ENCODE measurements around the gene TRIP6. TPM values are rescaled to one million over a fixed set of nuclear protein-coding genes. Genes with fewer than 3 reads are reported as not detected.

Gene TRIP6
- total RNA-seq, 1 experiment from 2014 or later, result 140 TPM

DNA sequence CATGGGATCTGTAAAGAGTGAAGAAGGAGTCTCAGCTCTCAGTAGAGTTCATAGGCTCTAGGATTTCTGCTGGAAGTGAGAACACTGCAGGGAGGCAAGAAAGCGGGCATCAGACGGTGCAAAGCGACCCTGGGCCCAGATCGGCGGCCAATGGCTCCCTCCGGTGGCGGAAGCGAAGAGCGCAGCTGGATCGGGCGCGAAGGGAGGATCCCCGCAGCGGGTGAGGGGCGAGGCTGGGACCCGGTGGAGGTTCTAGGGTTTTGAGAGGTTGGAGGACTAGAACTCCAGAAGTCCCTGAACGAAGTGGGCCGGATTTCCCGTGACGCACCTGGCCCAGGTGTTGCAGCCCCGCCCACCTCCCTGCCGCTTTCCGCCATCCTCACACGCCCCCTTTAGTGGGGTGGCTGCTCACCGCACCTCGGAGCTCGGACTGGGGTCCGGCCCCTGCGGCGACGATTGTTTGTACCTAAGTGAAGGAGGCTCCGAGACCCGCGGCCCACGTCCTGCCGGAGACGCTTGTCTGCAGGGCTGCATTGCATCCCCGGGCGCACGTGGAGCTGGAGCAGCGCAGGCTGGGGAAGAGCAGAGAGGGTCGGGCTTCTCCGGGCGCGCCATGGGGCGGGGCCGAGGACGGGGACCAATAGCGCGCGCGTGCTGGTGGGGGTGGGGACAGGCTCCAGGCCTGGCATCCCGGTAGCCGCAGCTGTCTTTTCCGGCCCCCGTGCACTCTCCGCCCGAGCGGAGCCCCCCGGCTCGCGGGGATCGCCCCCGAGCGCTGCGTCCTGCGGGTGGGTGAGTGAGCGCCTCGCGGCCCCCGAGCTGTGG lies 14.9 kb upstream of the TRIP6 start, which contains the start of gene SLC12A9 (continued):
- TF ChIP-seq, protein P1, sequence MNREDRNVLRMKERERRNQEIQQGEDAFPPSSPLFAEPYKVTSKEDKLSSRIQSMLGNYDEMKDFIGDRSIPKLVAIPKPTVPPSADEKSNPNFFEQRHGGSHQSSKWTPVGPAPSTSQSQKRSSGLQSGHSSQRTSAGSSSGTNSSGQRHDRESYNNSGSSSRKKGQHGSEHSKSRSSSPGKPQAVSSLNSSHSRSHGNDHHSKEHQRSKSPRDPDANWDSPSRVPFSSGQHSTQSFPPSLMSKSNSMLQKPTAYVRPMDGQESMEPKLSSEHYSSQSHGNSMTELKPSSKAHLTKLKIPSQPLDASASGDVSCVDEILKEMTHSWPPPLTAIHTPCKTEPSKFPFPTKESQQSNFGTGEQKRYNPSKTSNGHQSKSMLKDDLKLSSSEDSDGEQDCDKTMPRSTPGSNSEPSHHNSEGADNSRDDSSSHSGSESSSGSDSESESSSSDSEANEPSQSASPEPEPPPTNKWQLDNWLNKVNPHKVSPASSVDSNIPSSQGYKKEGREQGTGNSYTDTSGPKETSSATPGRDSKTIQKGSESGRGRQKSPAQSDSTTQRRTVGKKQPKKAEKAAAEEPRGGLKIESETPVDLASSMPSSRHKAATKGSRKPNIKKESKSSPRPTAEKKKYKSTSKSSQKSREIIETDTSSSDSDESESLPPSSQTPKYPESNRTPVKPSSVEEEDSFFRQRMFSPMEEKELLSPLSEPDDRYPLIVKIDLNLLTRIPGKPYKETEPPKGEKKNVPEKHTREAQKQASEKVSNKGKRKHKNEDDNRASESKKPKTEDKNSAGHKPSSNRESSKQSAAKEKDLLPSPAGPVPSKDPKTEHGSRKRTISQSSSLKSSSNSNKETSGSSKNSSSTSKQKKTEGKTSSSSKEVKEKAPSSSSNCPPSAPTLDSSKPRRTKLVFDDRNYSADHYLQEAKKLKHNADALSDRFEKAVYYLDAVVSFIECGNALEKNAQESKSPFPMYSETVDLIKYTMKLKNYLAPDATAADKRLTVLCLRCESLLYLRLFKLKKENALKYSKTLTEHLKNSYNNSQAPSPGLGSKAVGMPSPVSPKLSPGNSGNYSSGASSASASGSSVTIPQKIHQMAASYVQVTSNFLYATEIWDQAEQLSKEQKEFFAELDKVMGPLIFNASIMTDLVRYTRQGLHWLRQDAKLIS (CRISPR knock-in tag; IDR thresholded peaks at IDR 0.05; ENCODE audit: borderline replicate concordance), result no peak; the same call in 1 of the 2 replicates
- no peak for TF ChIP-seq OVOL2 (CRISPR knock-in tag; IDR thresholded peaks at IDR 0.05; ENCODE audit: borderline replicate concordance)
- TF ChIP-seq, protein P2, sequence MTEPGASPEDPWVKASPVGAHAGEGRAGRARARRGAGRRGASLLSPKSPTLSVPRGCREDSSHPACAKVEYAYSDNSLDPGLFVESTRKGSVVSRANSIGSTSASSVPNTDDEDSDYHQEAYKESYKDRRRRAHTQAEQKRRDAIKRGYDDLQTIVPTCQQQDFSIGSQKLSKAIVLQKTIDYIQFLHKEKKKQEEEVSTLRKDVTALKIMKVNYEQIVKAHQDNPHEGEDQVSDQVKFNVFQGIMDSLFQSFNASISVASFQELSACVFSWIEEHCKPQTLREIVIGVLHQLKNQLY (CRISPR knock-in tag; IDR thresholded peaks at IDR 0.05), result no peak
- TF ChIP-seq, protein P3, sequence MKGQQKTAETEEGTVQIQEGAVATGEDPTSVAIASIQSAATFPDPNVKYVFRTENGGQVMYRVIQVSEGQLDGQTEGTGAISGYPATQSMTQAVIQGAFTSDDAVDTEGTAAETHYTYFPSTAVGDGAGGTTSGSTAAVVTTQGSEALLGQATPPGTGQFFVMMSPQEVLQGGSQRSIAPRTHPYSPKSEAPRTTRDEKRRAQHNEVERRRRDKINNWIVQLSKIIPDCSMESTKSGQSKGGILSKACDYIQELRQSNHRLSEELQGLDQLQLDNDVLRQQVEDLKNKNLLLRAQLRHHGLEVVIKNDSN (CRISPR knock-in tag; IDR thresholded peaks at IDR 0.05), result 0 out of 2 replicates have a peak, but pooled peaks have one; percentile 42
- TF ChIP-seq, protein P4, sequence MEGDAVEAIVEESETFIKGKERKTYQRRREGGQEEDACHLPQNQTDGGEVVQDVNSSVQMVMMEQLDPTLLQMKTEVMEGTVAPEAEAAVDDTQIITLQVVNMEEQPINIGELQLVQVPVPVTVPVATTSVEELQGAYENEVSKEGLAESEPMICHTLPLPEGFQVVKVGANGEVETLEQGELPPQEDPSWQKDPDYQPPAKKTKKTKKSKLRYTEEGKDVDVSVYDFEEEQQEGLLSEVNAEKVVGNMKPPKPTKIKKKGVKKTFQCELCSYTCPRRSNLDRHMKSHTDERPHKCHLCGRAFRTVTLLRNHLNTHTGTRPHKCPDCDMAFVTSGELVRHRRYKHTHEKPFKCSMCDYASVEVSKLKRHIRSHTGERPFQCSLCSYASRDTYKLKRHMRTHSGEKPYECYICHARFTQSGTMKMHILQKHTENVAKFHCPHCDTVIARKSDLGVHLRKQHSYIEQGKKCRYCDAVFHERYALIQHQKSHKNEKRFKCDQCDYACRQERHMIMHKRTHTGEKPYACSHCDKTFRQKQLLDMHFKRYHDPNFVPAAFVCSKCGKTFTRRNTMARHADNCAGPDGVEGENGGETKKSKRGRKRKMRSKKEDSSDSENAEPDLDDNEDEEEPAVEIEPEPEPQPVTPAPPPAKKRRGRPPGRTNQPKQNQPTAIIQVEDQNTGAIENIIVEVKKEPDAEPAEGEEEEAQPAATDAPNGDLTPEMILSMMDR (IDR thresholded peaks at IDR 0.05), result peak; percentile 78
- TF ChIP-seq ATF1 (CRISPR knock-in tag; IDR thresholded peaks at IDR 0.05), result no peak
- no peak for TF ChIP-seq FOXJ3 (CRISPR knock-in tag; IDR thresholded peaks at IDR 0.05; ENCODE audit: borderline replicate concordance)
- TF ChIP-seq, protein P5, sequence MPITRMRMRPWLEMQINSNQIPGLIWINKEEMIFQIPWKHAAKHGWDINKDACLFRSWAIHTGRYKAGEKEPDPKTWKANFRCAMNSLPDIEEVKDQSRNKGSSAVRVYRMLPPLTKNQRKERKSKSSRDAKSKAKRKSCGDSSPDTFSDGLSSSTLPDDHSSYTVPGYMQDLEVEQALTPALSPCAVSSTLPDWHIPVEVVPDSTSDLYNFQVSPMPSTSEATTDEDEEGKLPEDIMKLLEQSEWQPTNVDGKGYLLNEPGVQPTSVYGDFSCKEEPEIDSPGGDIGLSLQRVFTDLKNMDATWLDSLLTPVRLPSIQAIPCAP (CRISPR knock-in tag; IDR thresholded peaks at IDR 0.05), result no peak
- peak; percentile 19; the same call in 1 of the 2 replicates for TF ChIP-seq NFE2L1 (CRISPR knock-in tag; IDR thresholded peaks at IDR 0.05)
- TF ChIP-seq NFYB (CRISPR knock-in tag; conservative IDR thresholded peaks at IDR 0.05; ENCODE audit: low read depth), result peak; percentile 62
- 0 out of 2 replicates have a peak, but pooled peaks have one; percentile 13 for TF ChIP-seq ZNF263 (CRISPR knock-in tag; IDR thresholded peaks at IDR 0.05; ENCODE audit: low read depth)
- TF ChIP-seq, protein P6, sequence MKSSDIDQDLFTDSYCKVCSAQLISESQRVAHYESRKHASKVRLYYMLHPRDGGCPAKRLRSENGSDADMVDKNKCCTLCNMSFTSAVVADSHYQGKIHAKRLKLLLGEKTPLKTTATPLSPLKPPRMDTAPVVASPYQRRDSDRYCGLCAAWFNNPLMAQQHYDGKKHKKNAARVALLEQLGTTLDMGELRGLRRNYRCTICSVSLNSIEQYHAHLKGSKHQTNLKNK (CRISPR knock-in tag; IDR thresholded peaks at IDR 0.05), result no peak
- no peak for TF ChIP-seq SOX15 (CRISPR knock-in tag; IDR thresholded peaks at IDR 0.05)
- TF ChIP-seq ETV6 (CRISPR knock-in tag; IDR thresholded peaks at IDR 0.05), result peak; percentile 61
- TF ChIP-seq, protein P7, sequence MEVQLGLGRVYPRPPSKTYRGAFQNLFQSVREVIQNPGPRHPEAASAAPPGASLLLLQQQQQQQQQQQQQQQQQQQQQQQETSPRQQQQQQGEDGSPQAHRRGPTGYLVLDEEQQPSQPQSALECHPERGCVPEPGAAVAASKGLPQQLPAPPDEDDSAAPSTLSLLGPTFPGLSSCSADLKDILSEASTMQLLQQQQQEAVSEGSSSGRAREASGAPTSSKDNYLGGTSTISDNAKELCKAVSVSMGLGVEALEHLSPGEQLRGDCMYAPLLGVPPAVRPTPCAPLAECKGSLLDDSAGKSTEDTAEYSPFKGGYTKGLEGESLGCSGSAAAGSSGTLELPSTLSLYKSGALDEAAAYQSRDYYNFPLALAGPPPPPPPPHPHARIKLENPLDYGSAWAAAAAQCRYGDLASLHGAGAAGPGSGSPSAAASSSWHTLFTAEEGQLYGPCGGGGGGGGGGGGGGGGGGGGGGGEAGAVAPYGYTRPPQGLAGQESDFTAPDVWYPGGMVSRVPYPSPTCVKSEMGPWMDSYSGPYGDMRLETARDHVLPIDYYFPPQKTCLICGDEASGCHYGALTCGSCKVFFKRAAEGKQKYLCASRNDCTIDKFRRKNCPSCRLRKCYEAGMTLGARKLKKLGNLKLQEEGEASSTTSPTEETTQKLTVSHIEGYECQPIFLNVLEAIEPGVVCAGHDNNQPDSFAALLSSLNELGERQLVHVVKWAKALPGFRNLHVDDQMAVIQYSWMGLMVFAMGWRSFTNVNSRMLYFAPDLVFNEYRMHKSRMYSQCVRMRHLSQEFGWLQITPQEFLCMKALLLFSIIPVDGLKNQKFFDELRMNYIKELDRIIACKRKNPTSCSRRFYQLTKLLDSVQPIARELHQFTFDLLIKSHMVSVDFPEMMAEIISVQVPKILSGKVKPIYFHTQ (CRISPR knock-in tag; IDR thresholded peaks at IDR 0.05), result no peak
- TF ChIP-seq, protein P8, sequence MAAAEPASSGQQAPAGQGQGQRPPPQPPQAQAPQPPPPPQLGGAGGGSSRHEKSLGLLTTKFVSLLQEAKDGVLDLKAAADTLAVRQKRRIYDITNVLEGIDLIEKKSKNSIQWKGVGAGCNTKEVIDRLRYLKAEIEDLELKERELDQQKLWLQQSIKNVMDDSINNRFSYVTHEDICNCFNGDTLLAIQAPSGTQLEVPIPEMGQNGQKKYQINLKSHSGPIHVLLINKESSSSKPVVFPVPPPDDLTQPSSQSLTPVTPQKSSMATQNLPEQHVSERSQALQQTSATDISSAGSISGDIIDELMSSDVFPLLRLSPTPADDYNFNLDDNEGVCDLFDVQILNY (CRISPR knock-in tag; IDR thresholded peaks at IDR 0.05), result no peak; the same call in none of the 2 replicates
- TF ChIP-seq, protein P9, sequence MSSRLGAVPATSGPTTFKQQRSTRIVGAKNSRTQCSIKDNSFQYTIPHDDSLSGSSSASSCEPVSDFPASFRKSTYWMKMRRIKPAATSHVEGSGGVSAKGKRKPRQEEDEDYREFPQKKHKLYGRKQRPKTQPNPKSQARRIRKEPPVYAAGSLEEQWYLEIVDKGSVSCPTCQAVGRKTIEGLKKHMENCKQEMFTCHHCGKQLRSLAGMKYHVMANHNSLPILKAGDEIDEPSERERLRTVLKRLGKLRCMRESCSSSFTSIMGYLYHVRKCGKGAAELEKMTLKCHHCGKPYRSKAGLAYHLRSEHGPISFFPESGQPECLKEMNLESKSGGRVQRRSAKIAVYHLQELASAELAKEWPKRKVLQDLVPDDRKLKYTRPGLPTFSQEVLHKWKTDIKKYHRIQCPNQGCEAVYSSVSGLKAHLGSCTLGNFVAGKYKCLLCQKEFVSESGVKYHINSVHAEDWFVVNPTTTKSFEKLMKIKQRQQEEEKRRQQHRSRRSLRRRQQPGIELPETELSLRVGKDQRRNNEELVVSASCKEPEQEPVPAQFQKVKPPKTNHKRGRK (CRISPR knock-in tag; IDR thresholded peaks at IDR 0.05; ENCODE audit: borderline replicate concordance), result no peak
- TF ChIP-seq TEAD1 (CRISPR knock-in tag; IDR thresholded peaks at IDR 0.05), result no peak
- no peak; the same call in 1 of the 2 replicates for TF ChIP-seq ZNF232 (CRISPR knock-in tag; IDR thresholded peaks at IDR 0.05)
- TF ChIP-seq, protein P10, sequence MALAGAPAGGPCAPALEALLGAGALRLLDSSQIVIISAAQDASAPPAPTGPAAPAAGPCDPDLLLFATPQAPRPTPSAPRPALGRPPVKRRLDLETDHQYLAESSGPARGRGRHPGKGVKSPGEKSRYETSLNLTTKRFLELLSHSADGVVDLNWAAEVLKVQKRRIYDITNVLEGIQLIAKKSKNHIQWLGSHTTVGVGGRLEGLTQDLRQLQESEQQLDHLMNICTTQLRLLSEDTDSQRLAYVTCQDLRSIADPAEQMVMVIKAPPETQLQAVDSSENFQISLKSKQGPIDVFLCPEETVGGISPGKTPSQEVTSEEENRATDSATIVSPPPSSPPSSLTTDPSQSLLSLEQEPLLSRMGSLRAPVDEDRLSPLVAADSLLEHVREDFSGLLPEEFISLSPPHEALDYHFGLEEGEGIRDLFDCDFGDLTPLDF (CRISPR knock-in tag; IDR thresholded peaks at IDR 0.05), result no peak
